ENCODE results near the gene SALL4. TPM values are rescaled to one million over a fixed set of nuclear protein-coding genes. Genes with fewer than 3 reads are reported as not detected.

Gene SALL4
- total and polyA plus RNA-seq, 4 donors, result 0.06 to 3.8 (median 0.43) TPM

GRCh38 chr20:51831866-51832265 is 29.5 kb upstream of the SALL4 start:
- Histone ChIP-seq H3K36me3 (ENCODE audit: control insufficient read depth in 4 of 4, insufficient read depth in 4 of 4, low read length in 4 of 4) (no peaks in the 10 kb centered on the region), H3K9ac (ENCODE audit: insufficient read depth in 1 of 2, low read length in 2 of 2) (no peak overlapping the region), H3K4me3 (no peak overlapping the region), H3K27me3 (ENCODE audit: control insufficient read depth in 3 of 3, insufficient read depth in 3 of 3, low read length in 2 of 3) (no peaks in the 10 kb centered on the region), H3K27ac (ENCODE audit: low read depth in 1 of 2, low read length in 1 of 2) (no peak overlapping the region), H3K4me1 (ENCODE audit: control insufficient read depth in 5 of 5, insufficient read depth in 5 of 5, low read length in 5 of 5) (peaks cover 0 to 3% (median 0%) of the 10 kb centered on the region in 5 donors), H3K9me3 (ENCODE audit: control insufficient read depth in 4 of 4, insufficient read depth in 3 of 4, low read length in 3 of 4) (peaks cover 0 to 2% (median 0%) of the 10 kb centered on the region in 4 donors)
- no peak for TF ChIP-seq CTCF (IDR thresholded peaks at IDR 0.05; ENCODE audit: control extremely low read depth, extremely low read depth)
- ATAC-seq (ENCODE audit: insufficient read depth, low FRiP score) (no peak), DNase-seq (peak in 2 of 3 donors; percentile 43 to 65)
- WGBS, 2 donors, result 71 to 80% methylated on average over 6 of the region's 6 CpGs

- 88 to 92% methylated on average over 7 of the region's 7 CpGs for WGBS, 2 donors
- no peak for TF ChIP-seq CTCF (IDR thresholded peaks at IDR 0.05; ENCODE audit: control extremely low read depth, extremely low read depth)
- peaks cover 0 to 3% (median 0%) of the 10 kb centered on the region in 5 donors for H3K4me1 ChIP-seq (ENCODE audit: control insufficient read depth in 5 of 5, insufficient read depth in 5 of 5, low read length in 5 of 5)
- H3K9me3 ChIP-seq (ENCODE audit: control insufficient read depth in 4 of 4, insufficient read depth in 3 of 4, low read length in 3 of 4), result peaks cover 0 to 2% (median 0%) of the 10 kb centered on the region in 4 donors
- H3K9ac ChIP-seq (ENCODE audit: insufficient read depth in 1 of 2, low read length in 2 of 2), result no peak overlapping the region
- no peak overlapping the region for H3K27ac ChIP-seq (ENCODE audit: low read depth in 1 of 2, low read length in 1 of 2)
- no peak for ATAC-seq (ENCODE audit: insufficient read depth, low FRiP score)
- H3K36me3 ChIP-seq (ENCODE audit: control insufficient read depth in 4 of 4, insufficient read depth in 4 of 4, low read length in 4 of 4), result no peaks in the 10 kb centered on the region
- no peak overlapping the region for H3K4me3 ChIP-seq
- no peaks in the 10 kb centered on the region for H3K27me3 ChIP-seq (ENCODE audit: control insufficient read depth in 3 of 3, insufficient read depth in 3 of 3, low read length in 2 of 3)
- DNase-seq, result no peak
Measured at GRCh38 chr20:51830538-51830937, 28.2 kb upstream of the SALL4 start.

- H3K27me3 ChIP-seq (ENCODE audit: control insufficient read depth in 3 of 3, insufficient read depth in 3 of 3, low read length in 2 of 3), result no peaks in the 10 kb centered on the region
- H3K27ac ChIP-seq (ENCODE audit: low read depth in 1 of 2, low read length in 1 of 2), result no peak overlapping the region
- WGBS, 2 donors, result 77 to 94% methylated on average over 5 to 7 of the region's 7 CpGs
- H3K9me3 ChIP-seq (ENCODE audit: control insufficient read depth in 4 of 4, insufficient read depth in 3 of 4, low read length in 3 of 4), result peaks cover 0 to 2% (median 0%) of the 10 kb centered on the region in 4 donors
- H3K9ac ChIP-seq (ENCODE audit: insufficient read depth in 1 of 2, low read length in 2 of 2), result peak overlapping the region in 1 of 2 donors; percentile 5
- ATAC-seq (ENCODE audit: insufficient read depth, low FRiP score) (no peak), DNase-seq (peak in 1 of 3 donors; percentile 15)
- H3K4me3 ChIP-seq, result no peak overlapping the region
- H3K36me3 ChIP-seq (ENCODE audit: control insufficient read depth in 4 of 4, insufficient read depth in 4 of 4, low read length in 4 of 4), result no peaks in the 10 kb centered on the region
- H3K4me1 ChIP-seq (ENCODE audit: control insufficient read depth in 5 of 5, insufficient read depth in 5 of 5, low read length in 5 of 5), result peaks cover 0 to 3% (median 0%) of the 10 kb centered on the region in 5 donors
- no peak for TF ChIP-seq CTCF (IDR thresholded peaks at IDR 0.05; ENCODE audit: control extremely low read depth, extremely low read depth)
Measured at GRCh38 chr20:51828762-51829161, 26.4 kb upstream of the SALL4 start.

GRCh38 chr20:51826372-51826771 is 24.1 kb upstream of the SALL4 start:
- DNase-seq (no peak), ATAC-seq (ENCODE audit: insufficient read depth, low FRiP score) (no peak)
- 91 to 93% methylated on average over 8 of the region's 8 CpGs for WGBS, 2 donors
- no peak for TF ChIP-seq CTCF (IDR thresholded peaks at IDR 0.05; ENCODE audit: control extremely low read depth, extremely low read depth)
- H3K9me3 ChIP-seq (ENCODE audit: control insufficient read depth in 4 of 4, insufficient read depth in 3 of 4, low read length in 3 of 4), result peaks cover 0 to 2% (median 0%) of the 10 kb centered on the region in 4 donors
- no peak overlapping the region for H3K4me3 ChIP-seq
- H3K27ac ChIP-seq (ENCODE audit: low read depth in 1 of 2, low read length in 1 of 2), result no peak overlapping the region
- H3K36me3 ChIP-seq (ENCODE audit: control insufficient read depth in 4 of 4, insufficient read depth in 4 of 4, low read length in 4 of 4), result no peaks in the 10 kb centered on the region
- no peak overlapping the region for H3K9ac ChIP-seq (ENCODE audit: insufficient read depth in 1 of 2, low read length in 2 of 2)
- no peaks in the 10 kb centered on the region for H3K4me1 ChIP-seq (ENCODE audit: control insufficient read depth in 5 of 5, insufficient read depth in 5 of 5, low read length in 5 of 5)
- no peaks in the 10 kb centered on the region for H3K27me3 ChIP-seq (ENCODE audit: control insufficient read depth in 3 of 3, insufficient read depth in 3 of 3, low read length in 2 of 3)
